CD4-positive, alpha-beta T cell treated with Interleukin-10 for 1 hour (primary cell): ENCODE results near the gene PKN2.
A peak's percentile ranks its signal among the peaks of the same experiment; 100 is the strongest.
"Not testable (repeated sequence)": the region's sequence is repeated elsewhere in the genome, so short reads cannot be mapped to it uniquely, and the experiment has no call there.

Experiments
- DNase-seq: peaks from one replicate; pipeline ENCODE4 v3.0.0-alpha.2; 2020

Gene PKN2

DNA sequence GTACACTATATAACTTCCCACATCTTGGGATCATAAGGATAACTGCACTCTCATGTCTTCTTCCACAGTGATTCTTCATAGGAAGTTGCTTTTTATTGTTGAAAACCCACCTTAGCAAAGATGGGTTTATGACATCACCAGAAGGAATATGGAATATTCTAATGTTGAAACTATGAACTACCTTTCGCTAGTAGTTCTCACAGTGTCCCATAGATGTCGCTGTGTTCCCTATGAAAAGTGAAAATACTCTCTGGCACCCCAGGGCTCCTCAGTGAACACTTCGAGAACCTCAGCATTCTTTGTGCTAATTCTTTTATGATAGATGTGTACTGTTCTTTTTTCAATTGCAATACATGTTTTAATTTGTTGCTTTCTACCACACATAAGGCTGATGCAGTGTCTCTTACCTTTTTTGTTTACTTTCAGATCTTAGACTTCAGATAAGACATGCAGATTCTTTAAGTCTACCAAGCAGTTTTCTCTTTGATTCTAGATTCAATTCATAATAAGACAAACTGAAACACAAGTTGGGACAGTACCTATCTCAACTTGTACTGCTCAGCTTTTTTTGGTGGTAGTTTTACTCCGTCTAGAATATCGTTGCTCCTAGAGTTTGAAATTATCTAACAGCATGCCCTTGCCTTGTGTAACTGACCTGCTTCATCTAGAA lies 116.4 kb downstream of the PKN2 start:
- DNase-seq, result peak; percentile 65

DNA sequence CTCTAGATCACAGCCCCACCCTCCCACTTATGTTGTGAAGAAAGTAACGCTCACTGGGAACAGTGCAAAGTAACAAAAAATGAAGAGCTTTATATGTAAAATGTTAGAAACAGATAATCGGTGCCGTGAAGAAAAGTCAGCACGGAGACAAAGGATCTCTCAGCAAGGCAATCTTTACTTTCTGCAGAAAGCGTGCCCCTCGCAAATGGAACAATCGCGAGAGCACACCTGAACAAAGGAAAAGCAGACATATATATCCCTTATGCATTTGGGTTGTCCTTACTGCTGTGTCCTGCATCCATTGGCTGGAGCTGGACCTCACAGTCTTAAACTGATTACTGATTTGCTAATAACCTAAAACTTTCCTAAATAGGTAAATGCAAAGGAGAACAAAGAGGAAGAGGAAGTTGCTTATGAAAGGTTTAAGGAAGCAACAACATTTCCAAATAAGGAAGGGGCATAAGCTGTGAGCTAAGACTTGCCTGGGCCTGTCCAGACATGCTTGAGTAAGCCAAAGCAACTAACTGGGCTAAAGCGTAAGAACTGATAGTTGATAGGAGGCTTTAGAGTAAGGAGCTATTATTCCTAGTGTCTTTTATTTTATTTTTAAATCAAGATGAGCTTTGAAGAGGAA lies 117.6 kb downstream of the PKN2 start:
- DNase-seq, result no peak

DNA sequence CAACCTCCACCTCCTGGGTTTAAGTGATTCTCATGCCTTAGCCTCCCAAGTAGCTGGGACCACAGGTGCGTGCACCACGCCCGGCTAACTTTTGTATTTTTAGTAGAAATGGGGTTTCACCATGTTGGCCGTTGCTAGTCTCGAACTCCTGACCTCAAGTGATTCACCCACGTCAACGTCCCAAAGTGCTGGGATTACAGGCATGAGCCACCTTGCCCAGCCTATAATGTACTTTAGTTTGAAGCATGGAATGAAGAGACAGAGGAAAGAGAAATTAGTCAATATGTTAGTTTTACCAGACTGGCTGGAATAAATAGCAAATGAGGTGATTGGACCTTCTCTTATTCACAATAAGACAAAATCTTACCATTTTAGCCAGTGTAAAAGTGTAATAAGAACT lies 118.3 kb downstream of the PKN2 start:
- no peak for DNase-seq

GRCh38 chr1:88802950-88803349 lies 118.9 kb downstream of the PKN2 start:
- DNase-seq, result no peak

- no peak for DNase-seq
These were observed 119.4 kb downstream of the PKN2 start for GRCh38 chr1:88803444-88803843.

DNA sequence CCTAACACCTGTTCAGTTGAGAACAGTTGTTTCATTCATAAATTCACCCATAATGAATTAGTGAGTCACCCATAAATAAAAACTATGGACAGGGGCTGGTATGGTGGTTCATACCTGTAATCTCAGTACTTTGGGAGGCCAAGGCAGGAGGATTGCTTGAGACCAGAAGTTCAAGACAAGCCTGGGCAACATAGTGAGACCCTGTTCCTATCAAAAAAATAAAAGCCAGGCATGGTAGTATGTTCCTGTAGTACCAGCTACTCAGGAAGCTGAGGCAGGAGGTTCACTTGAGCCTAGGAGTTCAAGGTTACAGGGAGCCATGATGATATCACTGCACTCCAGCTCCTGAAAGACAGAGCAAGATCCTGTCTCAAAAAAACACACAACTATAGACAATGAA lies 128.3 kb downstream of the PKN2 start:
- DNase-seq, result no peak

DNA sequence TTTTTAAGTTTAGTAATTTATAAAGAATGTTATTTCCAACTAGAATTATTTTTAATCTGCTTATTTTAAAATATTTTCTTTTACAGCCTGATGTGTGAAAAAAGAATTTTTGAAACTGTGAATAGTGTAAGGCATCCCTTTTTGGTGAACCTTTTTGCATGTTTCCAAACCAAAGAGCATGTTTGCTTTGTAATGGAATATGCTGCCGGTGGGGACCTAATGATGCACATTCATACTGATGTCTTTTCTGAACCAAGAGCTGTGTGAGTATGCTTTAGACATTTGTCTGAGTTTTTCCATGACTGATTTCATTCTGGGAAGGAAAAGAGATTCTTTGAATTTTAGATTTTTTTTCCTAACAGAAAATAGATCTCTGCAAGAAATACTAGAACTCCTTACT lies 129.4 kb downstream of the PKN2 start:
- DNase-seq, result no peak

DNA sequence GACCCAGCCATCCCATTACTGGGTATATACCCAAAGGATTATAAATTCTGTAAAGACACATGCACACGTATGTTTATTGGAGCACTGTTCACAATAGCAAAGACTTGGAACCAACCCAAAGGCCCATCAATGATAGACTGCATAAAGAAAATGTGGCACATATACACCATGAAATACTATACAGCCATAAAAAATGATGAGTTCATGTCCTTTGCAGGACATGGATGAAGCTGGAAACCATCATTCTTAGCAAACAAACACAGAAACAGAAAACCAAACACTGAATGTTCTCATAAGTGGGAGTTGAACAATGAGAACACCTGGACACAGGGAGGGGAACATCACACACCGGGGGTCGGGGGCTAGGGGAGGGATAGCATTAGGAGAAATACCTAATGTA lies 135.6 kb downstream of the PKN2 start:
- DNase-seq, result not testable (repeated sequence)

DNA sequence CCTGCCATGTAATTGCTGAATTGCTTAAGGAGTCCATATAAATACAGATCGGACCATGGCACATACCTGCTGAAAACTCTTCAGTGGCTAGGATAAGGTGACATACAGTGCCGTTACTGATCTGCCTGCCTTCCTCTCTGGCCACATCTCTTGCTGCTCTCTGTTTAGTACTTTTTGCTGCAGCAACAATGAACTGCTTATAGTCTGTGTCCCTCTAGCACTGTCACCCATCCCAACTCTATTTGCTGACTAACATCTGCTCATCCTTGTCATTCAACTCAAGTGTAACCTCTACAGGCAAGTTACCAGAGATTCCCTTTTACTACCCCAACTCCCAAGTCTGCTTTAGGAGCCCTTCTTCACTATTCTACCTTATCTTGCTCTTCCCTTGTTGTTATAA lies 141.6 kb downstream of the PKN2 start:
- DNase-seq, result no peak

- DNase-seq, result no peak
These were observed 163.6 kb downstream of the PKN2 start for GRCh38 chr1:88847643-88848042.

- DNase-seq, result no peak
These were observed 167.4 kb downstream of the PKN2 start for GRCh38 chr1:88851303-88852063.

DNA sequence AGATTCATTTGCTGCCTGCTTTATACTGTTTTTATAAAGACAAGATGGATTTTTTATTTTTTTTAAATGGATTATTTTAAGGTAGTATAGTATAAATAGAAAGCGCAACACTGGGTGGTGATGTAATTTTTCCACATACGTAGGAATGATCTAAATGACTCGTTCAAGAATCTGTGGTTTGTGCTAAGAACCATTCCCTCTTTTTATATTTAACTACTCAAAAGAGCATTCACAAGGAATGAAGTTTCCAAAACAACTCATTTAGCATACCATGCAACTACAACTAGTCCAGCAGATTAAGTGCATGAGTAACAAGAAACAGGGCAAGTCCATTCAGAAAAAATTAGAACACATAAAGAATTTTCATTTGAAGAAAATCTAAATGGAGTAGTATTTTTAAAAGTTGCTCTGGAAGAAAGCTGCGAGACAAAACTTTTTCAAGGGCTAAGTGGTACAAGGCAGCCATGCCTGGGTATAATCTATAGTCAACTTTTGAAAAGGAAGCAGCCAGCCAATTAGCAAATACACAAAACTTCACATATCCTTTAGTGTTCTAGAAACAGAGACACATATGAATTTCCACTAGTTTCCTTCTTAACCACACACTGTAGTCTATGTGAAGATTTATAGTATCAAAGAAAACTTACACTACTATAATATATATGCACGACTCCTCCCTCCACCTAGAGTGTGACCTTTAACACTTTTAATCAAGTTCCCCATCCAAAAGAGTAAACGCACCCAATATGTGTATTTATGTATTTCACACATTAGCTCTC lies 183.9 kb downstream of the PKN2 start:
- DNase-seq, result no peak

GRCh38 chr1:88869644-88870043 lies 185.6 kb downstream of the PKN2 start:
- DNase-seq, result not testable (repeated sequence)

DNA sequence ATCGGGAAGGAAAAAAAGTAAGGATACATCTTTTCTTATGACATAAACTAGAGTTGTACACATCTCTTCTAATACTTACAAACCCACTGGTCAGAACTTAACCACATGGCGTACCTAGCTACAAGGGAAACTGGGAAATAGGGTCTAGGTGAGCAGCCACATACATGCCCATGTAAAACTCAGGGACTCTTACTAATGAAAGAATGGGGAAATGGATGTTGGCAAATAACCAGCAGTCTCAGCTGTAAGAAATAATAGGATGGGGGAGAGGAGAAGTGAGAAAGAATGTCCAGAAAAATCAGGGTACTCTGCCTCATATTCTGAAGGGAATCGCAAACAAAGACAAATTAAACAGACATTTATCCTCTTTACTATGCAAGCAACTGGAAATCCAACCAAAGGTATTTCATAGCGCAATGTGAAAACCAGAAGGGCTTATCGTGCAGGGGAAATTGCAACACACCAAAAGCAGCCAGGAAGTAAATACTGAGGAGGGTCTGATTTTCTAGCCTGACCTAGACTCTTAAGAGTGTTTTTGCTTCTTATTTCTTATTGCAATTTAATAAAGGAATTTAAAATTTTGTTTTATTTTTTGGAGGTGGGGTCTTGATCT lies 189.8 kb downstream of the PKN2 start:
- DNase-seq, result no peak

DNA sequence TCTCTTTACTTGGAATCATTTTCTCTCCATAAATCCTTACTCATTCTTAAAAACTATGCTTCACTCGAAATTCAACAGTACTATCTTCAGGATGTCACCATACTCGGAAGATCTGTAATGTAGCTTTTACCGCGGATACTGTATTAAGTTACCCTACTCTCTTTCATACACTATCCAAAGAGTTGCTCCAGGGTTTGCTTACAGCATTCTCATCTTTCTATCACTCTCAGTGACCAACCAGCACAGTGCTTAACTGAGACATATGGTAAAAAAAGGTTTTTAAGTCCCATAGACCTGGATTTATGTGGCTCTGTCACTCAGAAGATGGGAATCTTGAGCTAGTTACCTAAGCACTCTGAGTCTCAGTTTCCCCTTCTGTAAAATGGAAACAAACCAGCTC lies 191.5 kb downstream of the PKN2 start:
- no peak for DNase-seq

- no peak for DNase-seq
These were observed 192.7 kb downstream of the PKN2 start for GRCh38 chr1:88876573-88877365.

GRCh38 chr1:88877382-88877825 lies 193.3 kb downstream of the PKN2 start:
- DNase-seq, result peak; percentile 28

- DNase-seq, result no peak
These were observed 193.8 kb downstream of the PKN2 start for GRCh38 chr1:88877911-88878310.

DNA sequence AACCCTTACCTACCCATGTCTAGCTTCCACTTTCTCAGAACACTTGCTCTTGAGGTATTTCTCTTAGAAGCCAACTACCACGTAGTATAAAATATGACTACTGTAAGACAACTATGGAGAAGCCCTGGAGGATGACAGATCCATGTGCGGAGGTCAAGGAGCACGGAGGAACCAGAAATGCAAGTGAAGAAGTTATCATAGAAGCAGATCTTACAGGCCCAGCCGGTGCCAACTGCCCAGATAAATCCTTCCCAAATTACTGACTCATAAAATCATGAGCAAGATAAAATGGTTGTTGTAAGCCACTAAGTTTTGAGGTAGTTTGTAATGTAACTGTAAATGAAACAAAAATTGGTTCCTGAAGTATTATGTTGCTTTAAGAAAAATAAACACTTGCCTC lies 194.7 kb downstream of the PKN2 start:
- no peak for DNase-seq

DNA sequence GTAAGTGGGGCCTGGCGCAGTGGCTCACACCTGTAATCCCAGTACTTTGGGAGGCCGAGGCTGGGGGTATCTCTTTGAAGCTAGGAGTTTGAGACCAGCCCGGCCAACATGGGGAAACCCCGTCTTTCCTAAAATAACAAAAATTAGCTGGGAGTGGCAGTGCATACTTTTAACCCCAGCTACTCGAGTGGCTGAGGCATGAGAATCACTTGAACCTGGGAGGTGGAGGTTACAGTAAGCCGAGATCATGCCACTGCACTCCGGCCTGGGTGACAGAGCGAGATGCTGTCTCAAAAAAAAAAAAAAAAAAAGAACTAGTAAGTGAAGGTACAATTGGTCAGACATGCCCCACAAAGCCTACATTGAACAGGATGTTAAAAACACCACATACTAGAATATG lies 196.6 kb downstream of the PKN2 start:
- not testable (repeated sequence) for DNase-seq

DNA sequence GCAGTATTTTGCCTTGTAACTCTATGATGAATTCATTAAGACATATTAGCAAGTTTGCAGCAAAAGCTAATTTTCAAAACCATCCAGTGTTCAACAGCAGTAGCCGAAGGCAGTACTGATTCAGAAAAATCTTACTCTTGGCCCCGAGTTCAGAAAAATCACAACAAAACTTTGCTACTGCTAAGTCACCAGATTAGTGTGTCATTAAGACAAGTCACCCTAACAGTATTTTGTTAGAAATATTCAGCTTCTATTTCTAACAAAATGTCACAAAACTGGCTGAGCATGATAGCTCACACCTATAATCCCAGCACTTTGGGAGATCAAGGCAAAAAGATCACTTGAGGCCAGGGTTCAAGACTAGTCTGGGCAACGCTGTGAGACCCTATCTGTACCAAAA lies 199.1 kb downstream of the PKN2 start:
- DNase-seq, result no peak
